Smooth muscle cell of the brain vasculature (primary cell): Measurements from ENCODE around the gene CACNA1E.

Experiments
- DNase-seq: peaks from one replicate; pipeline ENCODE4 v3.0.0-alpha.2; 2012; ENCODE audit warnings: low read depth, low spot score

CACNA1E gene

GRCh38 chr1:181483285-181484195 lies at the start of gene CACNA1E:
CACNA1E (plus strand) TSS chr1:181483517; CDS start chr1:181483745, 228 bp downstream.
- DNase-seq: no peak

DNA sequence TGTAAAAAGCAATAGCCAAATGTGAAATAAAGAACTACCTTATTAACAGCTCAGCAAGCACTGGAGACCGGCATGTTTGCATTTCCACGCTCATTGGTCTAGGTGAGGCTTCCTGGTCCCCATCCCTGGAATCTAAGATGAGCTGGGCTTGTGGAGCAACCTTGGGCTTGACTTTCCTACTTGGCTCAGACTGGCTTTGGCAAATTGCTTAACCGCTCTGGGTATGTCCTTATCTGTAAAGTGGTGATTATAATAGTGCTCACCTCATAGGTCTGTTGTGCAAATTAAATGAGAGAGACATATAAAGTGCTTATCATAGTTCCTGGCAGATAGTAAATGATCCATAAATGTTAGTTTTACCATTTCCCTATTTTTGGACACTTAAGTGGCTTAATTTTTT lies 49.4 kb upstream of the CACNA1E start:
- no peak for DNase-seq

DNA sequence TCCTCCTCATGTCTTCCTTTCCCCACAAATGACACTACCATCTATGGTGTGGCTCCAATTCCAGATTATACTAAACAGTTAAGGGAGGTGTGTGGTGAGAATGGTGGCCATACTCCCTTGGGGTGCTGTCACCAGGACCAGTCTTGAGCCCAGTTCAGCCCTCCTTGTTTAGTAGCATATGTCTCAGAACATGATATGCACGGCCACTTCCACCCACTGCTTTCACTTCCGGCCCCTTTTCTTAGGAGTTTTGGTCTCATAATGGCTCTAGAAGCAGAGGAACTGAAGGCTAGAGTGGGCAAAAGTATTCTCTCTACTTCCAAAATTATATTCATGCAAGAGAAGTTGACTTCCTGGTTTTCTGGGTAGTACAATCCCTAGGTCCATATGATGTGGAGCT lies 45.3 kb upstream of the CACNA1E start:
- DNase-seq: no peak

GRCh38 chr1:181440510-181440909 lies 42.8 kb upstream of the CACNA1E start:
- DNase-seq: no peak

- no peak for DNase-seq
These were observed 41.2 kb upstream of the CACNA1E start for GRCh38 chr1:181442181-181442525.

GRCh38 chr1:181443231-181443853 lies 40.0 kb upstream of the CACNA1E start:
- no peak for DNase-seq

- no peak for DNase-seq
These were observed 37.9 kb upstream of the CACNA1E start for GRCh38 chr1:181445436-181445835.

DNA sequence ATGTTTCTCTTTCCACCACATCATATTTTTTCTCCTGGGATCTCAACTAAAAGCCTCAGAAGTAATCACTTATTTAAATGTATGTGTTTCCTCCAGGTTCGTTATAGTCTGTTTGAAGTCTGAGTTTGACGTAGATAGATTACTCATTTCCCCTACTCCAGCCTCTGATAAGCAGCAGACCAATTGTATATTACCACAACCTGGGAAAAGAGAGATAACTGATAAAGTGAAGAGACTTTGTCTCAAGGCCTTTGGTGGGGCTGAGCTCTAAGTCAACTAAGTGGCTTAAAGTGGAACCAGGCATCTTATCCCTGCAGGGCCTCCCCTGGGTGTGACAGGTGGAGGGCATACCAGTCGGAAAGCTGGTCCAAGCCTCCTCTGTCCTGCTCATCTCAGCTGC lies 34.9 kb upstream of the CACNA1E start:
- no peak for DNase-seq

DNA sequence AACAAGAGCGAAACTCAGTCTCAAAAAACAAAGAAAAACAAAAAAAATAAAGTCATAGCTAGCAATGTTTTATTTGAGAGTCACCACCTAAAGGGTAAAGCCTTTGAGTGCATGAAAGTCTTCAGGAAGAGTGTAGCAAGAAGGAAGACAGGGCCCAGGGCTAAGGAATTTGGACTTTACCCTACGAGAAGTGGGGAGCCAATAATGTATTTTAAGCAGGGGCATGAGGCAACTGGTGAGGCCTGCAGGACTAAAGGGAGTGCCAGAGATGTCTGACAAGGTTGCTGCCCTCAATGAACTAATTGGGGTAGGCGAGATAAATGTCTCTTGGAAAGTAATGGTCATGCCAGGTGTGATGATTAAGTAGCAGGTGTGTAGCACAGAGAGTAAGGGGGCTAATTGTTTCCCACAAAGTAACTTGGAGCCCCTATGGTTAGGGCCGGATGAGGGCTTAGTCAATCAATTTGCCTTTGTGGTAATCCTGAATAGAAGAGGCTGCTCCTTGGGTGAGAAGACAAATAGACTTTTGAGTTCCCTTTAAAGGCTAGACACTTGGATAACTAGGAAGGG lies 31.6 kb upstream of the CACNA1E start:
- DNase-seq: no peak

- no peak for DNase-seq
These were observed 30.6 kb upstream of the CACNA1E start for GRCh38 chr1:181452746-181453145.

GRCh38 chr1:181453541-181454201 lies 29.6 kb upstream of the CACNA1E start:
- no peak for DNase-seq

GRCh38 chr1:181456551-181456950 lies 26.8 kb upstream of the CACNA1E start:
- no peak for DNase-seq

- no peak for DNase-seq
These were observed 24.9 kb upstream of the CACNA1E start for GRCh38 chr1:181458419-181458818.

GRCh38 chr1:181459067-181459466 lies 24.2 kb upstream of the CACNA1E start:
- no peak for DNase-seq

DNA sequence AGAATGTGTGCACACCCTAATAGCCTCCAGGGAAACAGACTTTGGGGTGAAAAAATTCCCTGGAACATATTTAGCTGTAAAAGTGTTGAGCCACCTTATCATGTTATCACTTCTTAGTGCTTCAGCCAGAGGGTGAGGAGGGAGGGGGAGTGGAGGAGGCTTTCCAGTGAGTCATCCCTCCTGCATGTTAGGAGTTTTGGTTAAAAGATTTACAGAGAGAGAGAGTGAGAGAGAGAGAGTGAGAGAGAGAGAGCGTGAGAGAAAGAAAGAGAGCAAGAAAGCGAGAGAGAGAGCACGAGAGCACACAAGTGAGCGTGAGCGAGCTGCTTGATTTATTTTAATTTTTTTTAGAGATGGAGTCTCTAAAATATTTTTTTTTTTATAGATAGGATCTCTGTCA lies 13.5 kb upstream of the CACNA1E start:
- no peak for DNase-seq

- no peak for DNase-seq
These were observed 7.7 kb upstream of the CACNA1E start for GRCh38 chr1:181475580-181475979.

DNA sequence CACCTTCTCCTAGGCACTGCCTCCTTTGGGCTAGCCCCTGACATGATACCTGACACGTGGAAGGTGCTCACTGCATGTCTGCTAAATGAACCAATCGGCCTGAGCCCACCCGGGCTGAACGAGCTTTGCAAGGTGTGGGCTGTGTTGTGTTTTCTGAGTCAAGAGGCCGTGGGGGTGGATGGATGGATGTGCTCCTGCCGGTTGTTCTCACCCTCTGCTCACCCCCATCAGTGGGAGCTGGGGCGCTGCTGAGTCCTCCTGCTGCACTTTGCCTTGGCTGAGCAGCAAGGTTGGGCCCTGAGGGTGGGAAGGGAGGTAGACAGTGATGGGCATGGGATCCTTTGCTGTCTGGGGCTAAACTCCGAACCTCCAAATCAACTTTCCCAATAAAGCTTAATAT lies 6.7 kb upstream of the CACNA1E start:
- no peak for DNase-seq

DNA sequence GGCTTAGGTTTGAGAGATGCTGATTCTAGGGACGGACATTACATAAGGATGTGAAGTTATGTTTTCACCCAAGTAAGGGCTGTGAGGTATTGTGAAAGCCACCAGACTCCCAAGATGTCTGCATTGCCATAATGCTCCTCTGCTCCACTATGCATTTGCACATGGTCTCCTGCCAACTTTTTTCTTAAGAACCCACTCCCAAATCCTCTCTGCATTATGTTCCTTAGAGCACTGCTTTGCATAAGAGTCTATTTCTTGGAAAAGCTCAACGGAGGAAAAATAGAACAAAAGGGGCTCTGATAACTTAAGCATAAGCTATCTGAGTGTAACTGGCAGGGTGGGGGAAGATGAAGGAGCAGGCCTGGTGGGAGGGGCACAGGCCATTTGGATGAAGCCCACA lies 5.0 kb upstream of the CACNA1E start:
- DNase-seq: no peak

DNA sequence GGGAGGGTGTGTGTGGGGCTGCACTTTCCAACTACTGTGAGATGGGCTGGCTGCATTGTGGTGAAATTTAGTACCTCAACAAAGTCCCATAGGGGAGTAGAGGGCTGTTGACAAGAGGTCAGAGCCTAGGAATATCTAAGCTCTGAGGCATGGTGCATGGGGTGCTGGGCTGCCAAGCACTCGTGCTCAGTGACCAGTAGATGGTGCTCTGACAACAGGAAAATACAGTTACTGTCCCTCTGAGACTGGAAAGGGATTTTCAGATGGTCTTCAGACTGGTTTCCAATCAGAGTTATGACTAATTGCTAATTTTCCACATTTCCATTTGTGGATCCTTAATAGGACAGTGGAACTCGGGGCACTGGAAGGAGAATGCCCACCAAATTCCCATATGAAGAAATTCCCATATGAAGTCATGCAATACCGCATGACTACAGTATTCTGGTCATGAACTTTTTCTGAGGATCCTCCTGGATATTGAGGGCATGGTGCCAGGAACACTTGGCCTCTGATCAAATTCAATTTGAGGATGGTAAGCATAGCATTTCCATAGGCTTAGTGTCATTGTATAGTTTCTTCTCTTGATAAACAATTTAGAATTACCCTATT lies 4.1 kb upstream of the CACNA1E start:
- DNase-seq: no peak

DNA sequence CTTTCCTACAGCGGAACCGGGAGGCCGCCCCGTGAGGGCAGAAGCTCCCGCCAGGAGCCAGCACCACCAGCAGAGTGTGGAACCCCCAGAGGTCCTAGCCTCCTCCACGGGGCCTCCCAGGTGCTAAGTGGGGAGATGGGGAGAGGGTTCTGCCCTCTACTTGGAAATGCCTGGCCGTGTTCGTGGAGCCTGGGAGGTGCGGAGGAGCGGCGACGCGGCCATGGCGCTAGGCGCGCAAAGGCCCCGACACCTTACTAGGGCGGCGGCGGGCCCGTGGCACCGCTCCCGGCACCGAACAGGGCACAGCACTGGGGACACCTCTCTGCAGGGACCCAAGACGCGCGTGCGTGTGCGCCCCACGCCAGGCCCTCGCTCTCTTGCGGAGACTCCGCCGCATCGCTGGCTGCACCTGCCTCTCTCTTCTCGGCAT lies 1.3 kb upstream of the CACNA1E start:
- no peak for DNase-seq

DNA sequence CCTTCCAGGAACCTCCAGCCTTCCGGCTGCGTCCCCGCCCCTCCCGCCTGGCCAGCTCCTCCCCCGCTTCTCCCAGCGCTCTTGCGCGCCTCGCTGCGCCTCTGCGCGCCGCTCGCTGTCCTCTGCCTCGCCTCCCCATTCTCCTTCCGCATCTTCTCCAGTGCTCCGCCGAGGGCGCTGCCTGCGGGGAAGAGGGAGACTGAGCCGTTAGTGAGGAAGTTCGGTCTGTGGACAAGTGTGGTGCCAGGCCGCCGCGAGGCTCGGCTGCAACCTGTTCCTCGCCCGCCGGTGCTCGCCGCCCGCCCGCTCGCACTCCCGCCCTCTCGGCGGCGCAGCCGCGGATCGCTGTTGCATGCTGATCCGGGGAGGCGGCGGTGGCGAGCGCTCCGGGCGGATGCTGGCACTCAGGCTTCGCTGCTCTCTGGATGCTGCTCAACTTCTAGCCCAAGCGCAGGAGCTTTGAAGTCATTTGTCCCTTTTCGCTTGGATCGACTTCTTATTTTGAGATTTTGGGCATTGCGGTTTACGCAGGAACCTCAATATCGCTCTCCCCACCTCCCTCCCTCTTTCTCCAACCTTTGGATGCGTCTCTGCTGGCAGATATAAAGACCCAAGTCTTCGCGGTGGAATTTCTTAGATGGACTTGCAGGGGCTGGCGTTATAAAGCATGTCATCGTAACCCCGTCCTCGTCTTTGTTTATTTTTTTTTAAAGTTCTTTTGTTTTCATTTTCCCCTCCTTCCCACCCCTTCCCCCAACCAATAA lies 614 bp upstream of the CACNA1E start:
- DNase-seq: no peak
